Inferior parietal cortex (tissue), 1 donor: Measurements from ENCODE around the gene ZNF106.

ENCODE experiments used
- DNase-seq: peaks from one replicate; pipeline ENCODE4 v3.0.0-alpha.2; 2016; ENCODE audit errors: extremely low spot score

ZNF106 gene

DNA sequence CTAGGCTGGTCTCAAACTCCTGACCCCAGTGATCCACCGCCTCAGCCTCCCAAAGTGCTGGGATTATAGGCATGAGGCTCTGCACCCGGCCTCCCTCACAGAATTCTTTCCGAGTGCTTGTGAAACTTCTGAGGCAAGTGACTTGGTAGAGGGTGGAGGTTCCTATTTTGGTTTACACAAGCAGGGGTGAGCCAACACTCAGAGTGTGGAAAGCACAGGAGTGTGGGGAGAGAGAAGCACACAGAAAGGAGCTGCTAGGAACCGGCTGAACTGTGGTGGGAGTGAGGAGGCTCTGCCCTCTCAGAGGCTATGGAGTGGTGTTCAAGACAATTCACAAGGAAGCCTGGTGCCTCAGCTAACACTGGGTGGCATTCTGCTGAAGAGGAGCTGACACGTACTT is 123.9 kb downstream of the ZNF106 start:
- no peak for DNase-seq

DNA sequence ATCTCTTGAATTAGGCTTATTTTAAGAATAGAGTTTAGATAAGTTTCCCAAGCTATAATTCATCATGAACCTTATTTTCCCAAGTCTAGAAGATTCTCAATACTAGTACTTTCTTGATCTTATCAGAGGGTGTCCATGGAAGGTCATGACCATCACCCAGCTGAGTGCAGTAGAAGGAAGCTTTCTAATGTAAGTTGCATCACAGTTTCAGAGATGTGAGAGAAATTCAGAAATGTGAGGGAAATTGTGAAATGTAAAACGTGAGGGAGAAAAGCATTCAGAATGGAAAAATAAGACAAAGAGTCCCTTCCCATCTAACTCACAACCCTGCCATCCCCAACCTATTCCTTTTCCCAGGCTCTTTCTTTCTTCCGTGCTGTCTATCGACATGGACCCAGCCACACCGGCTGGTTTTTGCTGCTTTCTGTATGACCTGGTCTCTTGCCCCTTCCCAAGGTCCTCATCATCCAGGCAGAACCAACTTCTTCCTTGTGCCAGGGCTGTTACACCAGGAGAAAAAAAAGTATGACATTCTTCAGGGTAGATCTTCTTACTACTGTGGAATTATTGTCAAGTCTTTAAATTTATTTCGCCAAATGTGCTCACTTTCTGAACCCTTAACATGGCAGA is 124.9 kb downstream of the ZNF106 start:
- DNase-seq = no peak

DNA sequence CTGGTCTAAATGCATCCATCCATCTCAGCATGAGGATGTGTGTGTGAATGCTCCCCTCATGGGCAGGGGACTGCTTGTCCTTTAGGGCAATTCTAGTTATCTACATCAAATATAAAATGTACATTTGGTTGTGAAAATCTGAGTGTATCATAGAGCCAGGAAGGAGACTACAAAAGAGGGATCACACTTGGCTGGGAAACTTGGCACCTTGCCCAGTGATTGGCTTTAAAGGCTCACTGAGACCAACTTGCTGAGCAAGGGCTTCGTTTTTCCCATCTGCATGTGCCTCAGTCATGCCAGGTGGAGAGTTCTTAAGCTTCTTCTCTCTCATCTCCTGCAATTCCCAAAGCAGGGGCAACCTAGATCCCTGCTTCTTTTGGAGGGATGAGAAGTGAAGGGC is 126.4 kb downstream of the ZNF106 start:
- peak; percentile 36 for DNase-seq

DNA sequence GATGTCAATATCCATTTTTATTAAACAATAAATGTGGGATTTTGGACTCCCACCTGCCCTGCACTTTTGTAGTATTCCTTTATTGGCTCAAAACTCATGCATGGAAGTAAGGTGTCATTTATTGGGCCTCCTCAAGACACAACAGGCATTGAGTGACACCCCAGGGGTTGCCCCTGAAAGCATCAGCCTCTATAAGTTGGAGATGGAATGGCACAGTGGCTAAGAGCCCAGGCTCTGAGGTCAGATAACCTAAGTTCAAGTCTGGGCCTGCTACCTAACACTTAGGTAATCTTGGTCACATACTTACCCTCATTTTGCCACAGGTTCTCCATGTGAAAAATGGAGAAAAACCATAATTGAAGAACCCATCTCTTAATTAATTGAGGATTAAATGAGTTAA is 127.0 kb downstream of the ZNF106 start:
- no peak for DNase-seq

DNA sequence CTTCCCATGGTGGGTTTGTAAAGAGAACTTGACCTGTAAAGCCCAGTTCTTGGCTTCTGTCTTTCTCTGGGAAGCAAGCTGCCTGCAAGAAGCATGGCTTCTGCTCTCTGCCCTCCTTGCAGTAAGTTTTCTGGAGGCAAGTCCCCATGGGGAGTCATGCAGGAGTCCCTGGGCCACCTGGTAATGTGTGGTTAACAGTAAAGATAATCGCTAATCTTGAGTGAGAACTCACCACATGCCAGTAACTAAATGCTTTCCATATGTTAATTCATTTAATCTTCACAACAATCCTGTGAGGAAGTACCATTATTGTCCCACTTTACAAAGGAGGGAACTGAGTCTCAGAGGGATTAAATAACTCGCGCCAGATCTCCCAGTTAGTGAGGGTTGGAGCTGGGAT is 127.5 kb downstream of the ZNF106 start:
- no peak for DNase-seq
